NCI-H146 treated with DMSO at 0.1 percent for 48 hours (cell line): Measurements from ENCODE around the gene CHDH.

Experiments
- DNase-seq: peaks from one replicate; lab custom pipeline; 2025; ENCODE audit not compliant: unreplicated experiment; lab: John Stamatoyannopoulos, UW

The CHDH gene

DNA sequence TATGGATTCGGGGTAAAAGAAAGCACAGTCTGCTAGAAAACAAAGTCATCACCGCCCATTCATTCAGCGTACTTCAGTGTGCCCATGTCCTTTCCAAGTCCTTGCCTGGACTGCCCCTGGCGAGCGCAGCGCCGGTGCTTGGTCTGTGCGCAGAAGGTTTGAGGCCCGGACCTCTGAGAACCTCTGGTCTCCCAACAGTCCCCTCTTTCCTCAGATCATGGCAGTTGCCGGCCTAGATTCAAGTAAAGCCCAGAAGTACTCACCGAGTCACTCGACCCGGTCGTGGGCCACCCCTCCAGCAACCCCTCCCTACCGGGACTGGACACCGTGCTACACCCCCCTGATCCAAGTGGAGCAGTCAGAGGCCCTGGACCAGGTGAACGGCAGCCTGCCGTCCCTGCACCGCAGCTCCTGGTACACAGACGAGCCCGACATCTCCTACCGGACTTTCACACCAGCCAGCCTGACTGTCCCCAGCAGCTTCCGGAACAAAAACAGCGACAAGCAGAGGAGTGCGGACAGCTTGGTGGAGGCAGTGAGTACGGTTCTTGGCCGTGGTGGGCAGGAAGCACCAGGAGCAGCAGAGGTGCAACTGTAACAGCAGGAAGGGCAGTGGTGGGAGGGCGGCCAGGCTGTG lies 36.3 kb downstream of the CHDH start:
- no peak for DNase-seq

DNA sequence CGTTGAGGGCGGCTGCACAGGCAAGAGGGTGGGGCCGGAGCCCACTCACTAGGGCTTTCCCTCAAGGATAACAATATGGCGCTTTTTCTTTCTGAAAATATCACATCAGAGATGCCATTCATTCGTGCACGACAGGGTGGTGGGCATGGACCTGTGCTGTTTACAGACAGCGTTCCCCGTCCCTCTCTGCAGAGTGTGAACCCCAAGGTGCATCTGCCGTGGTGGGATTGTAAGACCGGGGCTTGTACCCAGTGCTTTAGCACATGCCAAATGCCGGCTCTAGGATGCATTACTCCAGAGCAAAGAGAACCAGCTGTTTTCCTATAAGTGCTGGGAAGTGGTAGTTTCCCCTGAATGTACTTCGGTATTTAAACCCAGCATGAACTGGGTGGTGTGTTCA lies 37.0 kb downstream of the CHDH start:
- no peak for DNase-seq

DNA sequence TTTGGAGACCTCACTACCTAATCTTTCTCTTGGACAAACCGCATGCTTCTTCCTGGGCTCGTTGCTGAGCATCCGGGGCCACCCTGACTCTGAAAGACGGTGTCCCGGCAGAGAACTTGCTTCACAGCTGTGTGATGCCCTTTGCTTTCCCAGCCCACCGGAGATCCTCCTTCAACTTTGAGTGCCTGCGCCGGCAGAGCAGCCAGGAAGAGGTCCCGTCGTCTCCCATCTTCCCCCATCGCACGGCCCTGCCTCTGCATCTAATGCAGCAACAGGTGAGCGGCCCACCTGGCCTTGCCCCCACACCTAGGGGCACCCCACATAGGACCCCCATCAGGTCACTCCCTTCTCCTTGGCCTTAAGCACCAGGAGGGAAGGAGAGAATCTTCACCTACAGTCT lies 37.7 kb downstream of the CHDH start:
- DNase-seq, result no peak

DNA sequence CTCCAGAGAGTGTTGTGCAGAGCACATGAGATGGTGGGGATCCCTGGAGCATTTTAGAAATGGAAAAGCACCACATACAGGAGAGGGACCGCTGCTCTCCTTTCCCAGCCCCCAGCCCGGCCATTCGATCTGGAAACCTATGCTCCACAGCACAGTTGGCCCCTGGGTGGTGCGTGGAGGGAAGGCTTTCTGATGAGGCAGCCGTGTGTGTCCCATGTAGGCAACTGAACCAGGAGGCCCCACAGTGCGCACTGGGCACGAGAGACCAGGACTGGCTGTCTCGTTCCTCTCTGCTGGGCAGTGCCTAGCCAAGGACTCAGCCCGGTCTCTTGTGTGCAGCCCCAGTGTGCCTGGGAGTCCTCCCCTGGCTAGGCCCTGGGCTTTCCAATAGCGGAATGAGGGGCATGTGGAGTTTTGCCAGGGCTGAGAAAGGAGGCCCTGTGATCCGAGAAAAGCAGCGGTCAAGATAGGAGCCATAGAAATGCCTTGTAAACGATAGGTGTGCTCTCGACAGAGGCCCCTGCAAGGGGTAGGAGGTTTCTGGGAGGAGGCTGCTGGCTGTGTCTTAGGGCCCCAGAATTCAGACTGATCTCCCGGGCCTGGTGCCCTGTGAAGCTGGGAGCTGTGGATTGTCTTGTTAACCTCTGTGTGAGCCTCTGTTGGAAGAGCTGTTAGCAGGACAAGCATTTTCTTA lies 39.0 kb downstream of the CHDH start:
- DNase-seq, result no peak

DNA sequence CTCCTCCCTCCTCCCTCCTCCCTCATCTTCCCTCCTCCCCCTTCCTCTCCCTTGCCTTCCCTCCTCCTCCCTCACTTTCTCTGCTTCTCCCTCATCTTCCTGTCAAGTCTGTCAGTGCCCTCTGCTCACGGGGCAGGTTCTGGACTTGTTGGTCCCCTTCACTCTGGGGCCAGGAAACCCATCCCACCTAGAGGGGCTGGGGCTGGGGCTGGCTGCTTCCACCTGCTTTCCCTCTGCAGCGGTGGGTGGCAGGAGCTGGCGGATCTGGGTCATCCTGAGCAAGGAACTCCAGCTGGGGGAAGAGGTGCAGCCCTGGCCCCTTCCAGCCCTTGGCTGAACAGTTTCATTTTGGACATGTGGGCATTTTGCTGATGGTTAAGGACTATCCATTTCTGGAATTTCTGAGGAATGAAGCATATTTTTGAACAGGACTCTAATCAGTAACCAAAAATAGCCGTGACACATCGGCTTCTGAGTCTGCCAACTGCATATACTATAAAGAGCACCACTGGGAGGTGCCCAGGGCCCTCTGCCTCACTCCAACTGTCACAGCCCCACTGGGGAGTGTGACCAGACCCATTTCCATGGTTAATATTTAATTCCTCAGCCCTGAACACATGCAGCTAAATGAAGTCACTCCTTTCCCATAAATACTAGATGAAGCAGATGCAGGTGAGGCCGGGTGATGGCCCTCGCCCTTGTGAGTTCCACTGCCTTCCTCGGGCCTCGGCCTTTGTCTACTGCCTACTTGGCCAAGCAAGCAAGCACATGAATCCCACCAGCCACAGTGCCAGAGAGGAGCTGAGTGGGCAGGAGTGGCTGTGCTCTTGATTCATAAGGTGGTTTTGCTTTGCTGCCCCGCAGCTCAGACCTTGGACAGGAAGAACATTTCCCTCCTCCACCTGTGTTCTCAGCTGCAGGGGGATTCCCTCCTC lies 39.8 kb downstream of the CHDH start:
- no peak for DNase-seq

DNA sequence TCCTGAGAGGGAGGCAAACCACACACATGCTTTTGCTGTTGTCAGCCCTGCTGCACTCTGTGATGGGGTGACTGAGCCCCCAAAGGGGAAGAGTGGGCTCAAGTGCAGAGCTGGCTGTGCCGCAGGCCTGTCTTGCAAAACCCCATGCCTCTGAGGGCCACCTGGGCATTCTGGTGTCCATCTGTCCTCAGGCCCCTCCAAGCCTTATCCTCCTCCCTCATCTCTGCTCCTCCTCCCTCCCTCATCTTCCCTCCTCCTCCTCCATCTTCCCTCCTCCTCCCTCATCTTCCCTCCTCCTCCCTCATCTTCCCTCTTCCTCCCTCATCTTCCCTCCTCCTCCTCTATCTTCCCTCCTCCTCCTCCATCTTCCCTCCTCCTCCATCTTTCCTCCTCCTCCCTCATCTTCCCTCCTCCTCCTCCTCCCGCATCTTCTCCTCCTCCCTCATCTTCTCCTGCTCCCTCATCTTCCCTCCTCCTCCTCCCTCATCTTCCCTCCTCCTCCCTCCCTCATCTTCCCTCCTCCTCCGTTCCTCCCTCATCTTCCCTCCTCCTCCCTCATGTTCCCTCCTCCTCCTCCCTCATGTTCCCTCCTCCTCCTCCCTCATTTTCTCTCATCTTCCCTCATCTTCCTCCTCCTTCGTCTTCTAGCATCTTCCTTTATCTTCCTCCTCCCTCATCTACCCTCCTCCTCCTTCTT lies 40.6 kb downstream of the CHDH start:
- DNase-seq, result no peak

DNA sequence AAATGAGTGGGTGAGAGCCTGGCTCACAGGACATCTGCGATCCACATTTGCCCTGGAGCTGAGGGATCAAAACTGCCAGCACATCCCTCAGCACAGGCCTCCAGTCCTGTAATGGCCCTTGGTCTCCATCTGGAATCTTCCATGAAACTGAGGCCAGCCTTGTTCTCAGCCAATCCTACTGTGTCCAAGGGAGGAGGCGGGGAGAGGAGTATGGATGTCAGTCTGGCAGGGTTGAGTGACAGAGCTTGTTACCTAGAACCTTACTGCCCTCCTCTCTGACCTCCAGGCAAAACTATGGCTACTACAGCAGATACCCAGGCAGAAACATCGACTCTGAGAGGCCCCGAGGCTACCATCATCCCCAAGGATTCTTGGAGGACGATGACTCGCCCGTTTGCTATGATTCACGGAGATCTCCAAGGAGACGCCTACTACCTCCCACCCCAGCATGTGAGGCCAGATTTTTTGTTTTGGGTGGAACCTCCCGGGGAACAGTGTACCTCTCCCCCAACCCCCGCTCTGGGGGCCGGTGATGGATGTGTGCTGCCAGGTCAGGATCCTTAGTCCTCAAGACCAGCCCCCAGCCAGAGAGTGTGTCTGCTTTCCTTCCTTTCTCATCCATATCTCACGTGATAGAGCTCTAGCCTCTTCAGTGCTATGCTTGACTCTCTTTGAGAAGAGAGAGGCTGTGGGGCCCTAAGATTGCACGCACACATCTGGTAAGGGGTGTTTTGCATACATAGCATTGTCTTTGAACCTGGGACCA lies 41.3 kb downstream of the CHDH start:
- DNase-seq, result no peak

DNA sequence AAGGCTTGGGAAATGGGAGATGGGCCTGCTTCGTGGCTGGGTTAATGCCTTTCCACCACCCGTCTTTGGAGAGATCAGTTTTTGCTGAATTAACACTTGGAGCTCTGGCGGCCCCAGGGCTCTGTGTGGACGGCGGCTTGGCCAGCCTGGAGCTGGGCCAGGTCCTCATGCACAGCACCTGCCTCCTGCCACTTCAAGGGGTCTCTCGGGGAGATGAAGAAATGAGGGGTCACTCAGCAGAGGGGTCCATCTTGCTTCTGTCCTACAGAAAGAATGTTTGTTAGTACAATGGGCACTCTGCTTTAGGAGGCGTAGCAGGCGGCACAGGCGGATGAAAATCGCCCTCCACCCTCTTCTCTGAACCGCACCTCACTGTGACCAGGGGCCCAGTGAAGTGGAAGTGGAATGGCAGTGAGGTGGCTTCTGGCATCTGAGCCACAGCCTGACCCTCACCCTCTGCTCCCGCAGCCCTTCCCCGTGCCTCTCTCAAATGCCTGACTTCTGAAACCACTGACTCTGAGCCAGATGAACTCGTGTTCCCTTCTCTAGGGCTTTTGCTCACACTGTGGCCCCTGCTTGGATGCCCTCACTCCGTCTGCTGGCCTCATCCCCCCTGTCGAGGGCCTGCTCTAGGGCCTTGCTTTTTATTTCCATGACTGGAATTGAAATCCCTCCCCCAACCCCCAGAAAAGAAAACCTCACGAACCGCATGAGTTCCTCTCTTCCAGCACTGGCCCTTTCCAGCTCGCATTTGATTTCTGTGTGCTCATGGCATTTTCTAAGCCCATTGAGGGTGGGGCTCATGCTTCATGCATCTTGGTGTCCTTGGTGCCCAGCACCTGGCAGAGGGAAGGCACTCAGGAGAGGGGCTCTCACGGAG lies 42.2 kb downstream of the CHDH start:
- no peak for DNase-seq

DNA sequence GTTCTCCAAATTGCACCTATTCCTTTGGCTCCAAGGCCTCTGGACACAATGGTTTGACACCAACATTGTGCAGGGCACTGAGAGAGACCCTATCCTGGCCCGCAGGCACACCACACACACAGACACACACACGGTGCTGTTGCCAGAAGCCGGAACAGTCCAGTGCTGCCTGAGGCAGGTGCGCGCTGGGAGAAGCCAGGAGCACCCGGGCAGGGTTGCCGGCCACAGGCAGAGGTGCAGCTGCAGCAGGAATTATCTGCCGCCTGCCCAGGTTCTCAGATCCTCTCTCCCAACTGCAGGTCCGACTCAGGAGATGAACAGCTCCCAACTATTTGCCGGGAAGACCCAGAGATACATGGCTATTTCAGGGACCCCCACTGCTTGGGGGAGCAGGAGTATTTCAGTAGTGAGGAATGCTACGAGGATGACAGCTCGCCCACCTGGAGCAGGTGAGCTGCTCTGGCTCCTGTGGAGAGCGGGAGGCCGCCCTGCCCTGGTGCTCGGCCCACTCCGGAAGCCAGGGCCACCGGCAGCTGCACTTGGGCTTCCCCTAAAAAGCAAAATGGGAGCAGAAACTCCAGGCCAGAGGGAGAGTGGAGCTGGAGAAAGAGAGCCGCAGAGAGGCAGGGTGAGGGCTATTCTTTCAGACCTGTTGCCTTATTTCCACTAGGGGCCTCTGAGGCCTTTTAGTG lies 42.9 kb downstream of the CHDH start:
- peak; percentile 30 for DNase-seq

DNA sequence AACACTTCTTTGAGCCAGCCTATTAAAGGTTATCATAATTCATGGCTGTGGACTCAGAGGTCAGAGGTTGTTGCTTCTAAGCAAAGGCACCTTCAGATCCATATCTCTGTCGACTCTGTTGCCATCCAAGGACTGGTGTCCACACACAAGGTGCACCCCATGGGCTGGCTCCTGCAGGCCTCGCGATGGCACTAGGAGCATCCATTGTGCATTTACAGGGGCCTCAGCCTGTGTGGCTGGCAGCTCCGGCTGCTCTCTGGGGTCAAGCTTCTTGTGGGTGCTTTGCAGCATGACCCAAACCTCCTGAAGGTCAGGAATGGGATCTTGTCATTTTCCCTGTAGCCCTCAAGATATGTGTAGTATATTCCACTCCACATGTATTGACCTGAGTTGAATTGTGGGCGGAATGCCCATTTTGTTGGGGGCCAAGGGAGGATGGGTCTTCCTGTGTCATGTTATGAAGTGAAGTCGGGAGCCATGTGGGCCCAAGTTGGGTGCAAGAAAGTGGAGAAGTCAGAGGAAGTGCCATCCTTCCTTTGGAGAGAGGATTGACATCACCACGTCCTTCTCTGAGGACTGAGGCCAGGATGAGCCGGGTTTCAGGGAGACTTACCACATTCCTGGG lies 43.9 kb downstream of the CHDH start:
- no peak for DNase-seq

DNA sequence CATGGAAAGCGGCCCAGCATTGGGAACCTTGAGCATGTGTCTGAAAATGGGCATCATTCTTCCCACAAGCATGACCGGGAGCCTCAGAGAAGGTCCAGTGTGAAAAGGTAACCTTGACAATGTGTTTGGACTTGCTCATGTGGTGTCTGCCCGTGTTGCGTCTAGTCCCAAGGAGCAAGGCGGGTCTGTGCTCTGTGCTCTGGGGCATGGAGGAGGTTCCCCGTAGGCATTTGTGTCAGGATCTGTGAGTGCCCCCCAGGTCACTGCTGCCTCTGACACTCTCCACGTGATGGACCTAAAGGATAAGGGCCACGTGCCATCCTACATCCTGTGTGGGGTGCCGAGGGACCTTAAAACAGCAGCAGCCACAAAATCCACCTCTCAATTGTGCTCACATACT lies 44.9 kb downstream of the CHDH start:
- no peak for DNase-seq

DNA sequence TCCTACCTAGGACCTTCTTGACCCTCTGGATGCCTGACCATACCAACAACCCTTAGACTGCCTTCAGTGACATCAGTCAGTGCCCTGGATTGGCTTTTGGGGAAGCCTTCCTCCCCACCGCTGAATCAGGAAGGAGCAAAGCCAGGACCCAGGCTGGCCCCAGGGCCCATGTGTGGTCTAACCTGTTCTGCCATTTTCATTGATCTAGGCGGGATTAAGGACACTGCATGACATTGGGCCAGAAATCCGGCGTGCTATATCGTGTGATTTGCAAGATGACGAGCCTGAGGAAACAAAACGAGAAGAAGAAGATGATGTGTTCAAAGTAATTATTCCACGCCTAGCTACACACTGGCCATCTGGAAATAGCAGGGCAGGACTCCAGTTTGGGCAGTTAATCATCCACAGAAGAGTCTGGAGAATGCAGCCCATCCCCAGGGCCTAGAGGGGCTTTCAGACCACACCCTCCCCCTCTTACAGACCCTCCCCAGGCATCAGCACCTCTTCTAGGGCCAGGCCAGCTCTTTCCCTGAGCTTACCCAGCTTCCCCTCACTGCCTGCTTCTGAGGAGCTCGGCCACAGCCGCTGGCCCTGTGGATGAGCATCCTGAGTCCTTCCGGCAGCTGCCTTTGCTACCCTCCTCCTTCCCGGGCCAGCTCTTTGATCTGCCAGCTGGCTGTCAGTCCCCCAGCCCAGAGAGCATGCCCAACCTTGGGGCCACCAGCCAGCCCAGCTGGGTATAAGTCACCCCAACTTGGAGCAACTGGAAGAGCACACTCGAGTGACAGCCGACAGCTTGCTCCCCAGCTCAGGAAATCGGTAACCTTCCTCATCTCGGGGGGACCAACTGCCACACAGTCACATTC lies 45.9 kb downstream of the CHDH start:
- DNase-seq, result no peak

DNA sequence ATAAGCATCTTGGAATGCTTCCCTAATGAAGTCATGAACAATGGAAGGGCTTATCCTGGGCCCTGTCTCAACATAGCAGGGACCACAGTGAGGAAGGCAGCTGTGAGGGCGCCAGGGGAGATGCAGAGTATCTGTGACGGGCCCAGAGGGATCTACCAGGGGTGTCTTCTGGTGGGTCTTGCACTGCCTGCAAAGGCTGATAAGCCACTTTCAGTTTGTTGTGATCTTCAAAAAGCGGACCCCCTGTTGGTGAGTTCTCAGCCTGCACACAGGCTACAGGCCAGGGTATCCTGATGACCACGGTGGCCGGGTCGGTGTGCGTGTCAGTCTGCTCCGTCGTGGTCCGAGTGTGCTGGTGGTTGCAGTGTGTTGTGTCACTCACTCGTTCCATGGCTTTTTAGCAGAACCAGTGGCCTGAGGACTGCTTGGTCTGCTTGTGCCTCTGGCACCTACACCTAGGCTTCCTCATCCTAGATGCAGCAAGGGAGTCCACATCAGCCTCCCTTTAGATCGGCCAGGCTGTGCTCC lies 46.8 kb downstream of the CHDH start:
- no peak for DNase-seq

DNA sequence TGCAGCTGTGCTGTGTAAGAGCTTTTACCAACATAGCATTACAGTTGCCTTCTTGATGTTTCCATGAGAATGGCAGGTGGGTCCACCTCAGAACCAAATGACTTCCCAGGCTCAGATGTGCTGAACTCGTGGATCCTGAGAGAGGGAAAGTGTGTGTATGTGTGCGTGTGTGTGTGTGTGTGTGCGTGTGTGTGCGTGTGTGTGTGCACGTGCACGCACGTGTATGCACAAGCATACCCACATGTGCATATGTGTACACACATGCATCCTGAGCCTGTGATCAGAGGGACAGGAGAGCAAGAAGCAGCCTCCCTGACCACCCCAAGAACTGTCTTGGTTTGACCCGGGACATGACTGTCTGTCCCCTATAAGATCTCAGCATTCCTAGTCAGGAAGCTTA lies 48.1 kb downstream of the CHDH start:
- no peak for DNase-seq

DNA sequence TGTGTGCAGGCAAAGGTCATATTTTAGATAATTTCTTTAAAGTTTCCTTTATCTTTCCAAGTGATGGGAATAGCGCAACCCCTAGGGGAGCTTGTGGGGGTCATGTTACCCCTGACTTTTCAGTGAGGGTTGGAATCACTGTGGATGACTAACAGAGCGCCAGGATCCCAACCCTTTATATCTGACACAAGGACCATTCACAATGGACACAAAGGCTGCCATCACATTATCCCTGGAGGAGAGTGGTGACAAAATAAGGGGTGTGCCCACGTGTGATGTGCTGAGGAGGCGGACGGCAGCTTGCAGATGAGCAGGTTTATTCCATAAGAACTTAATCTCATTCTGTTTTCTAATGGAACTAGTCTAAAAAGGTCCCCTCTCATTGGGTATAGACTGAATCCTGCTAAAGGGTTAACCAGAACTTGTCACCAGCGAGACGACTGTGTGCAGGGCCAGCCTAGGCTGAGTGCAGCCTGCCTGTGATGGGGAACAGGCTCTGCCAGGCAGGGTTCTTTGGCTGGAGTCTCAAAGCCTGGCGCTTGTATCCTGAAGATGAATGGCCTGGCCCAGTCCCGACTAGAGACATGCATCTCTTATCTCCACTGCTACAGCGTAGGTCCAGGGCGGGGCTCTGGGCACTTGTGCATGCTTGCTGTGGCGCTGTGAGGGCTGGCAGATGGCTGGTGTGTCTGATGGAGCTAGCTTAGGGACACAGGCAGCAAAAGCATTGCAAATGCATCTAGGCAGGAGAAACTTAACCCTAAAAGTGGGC lies 50.2 kb downstream of the CHDH start:
- no peak for DNase-seq

DNA sequence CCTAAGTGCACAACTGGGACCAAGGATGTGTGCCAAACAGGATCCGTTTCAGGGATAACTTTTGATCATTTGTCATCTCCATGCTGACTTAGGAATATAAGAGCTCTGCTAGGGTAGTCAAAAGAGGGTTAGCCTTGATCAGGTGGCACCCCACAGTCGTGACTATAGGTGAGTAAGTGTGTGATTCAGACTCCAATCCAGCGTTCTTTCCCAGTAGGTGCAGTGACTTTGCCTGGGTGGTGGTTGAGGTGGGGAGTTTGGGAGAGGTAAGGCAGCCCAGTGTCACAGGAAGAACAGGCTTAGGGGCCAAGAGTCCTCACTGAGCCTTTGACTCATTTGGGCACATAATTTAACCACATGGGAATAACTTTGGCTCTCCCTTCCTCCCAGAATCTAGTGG lies 51.0 kb downstream of the CHDH start:
- DNase-seq, result no peak

DNA sequence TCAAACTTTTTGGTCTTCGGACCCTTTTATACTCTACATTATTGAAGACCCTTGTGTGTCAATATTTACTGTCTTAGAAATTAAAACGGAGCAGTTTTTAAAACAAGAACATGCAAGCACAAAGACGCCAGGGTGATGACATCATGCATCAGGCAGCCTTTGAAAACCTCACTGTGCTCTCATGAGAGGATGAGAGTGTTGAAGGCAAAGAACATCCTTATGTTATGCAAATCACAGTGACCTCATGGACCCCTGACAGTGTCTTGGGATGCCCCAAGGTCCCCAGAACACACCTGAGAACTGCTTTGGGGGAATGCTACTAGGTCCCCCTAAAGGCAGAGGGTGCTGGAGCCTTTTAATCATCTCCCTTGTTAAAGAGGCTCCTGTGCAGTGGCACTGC lies 51.6 kb downstream of the CHDH start:
- DNase-seq, result no peak
